Transverse colon (tissue), 4 donors: Measurements from ENCODE around the gene PYY. TPM values are rescaled to one million over a fixed set of nuclear protein-coding genes. Genes with fewer than 3 reads are reported as not detected.
"Not testable (repeated sequence)": the region's sequence is repeated elsewhere in the genome, so short reads cannot be mapped to it uniquely, and the experiment has no call there.

Source experiments
- DNase-seq: peaks from one replicate; pipeline ENCODE4 v3.0.0-alpha.2; 2019
- H3K27ac ChIP-seq, 4 donors: fragments of 200-600 bp; sonication (generic); 2 replicates each; pipeline ENCODE4 v1.5.1; 2016 to 2018; ENCODE audit warnings: inconsistent platforms in 4 of 4
- H3K27me3 ChIP-seq: fragments of 200-600 bp; sonication (generic); 2 replicates; pipeline ENCODE4 v1.5.1; 2017; ENCODE audit warnings: inconsistent platforms
- H3K36me3 ChIP-seq, 4 donors: fragments of 200-600 bp; sonication (generic); 2 replicates each; pipeline ENCODE4 v1.5.1; 2017 to 2019; ENCODE audit warnings: inconsistent platforms in 4 of 4
- H3K4me1 ChIP-seq, 4 donors: fragments of 200-600 bp; sonication (generic); 2 replicates each; pipeline ENCODE4 v1.5.1; 2017 to 2020; ENCODE audit warnings: inconsistent platforms in 4 of 4
- H3K4me3 ChIP-seq, 4 donors: fragments of 200-600 bp; sonication (generic); 1 replicate in 1 of 4; 2 replicates in 3 of 4; pipeline versions ENCODE4 v1.5.1 to v1.6.1; 2017 to 2019; ENCODE audit warnings: inconsistent platforms in 4 of 4
- H3K9me3 ChIP-seq, 2 donors: fragments of 200-600 bp; sonication (generic); 2 replicates each; pipeline ENCODE4 v1.5.1; 2017 to 2019; ENCODE audit warnings: inconsistent platforms in 2 of 2
- EP300 ChIP-seq: sonication (generic); formaldehyde crosslinking; IDR thresholded peaks from one replicate; pipeline ENCODE4 v1.6.1; 2017; ENCODE audit warnings: antibody characterized with exemption, low read depth
- POLR2A ChIP-seq: fragments of 450-650 bp; IDR thresholded peaks from one replicate; pipeline ENCODE4 v1.6.1; 2016; ENCODE audit warnings: antibody characterized with exemption, mild to moderate bottlenecking, moderate library complexity
- POLR2AphosphoS5 ChIP-seq, 3 donors: sonication (generic); formaldehyde crosslinking; IDR thresholded peaks; one replicate each; pipeline ENCODE4 v1.6.1; 2016; ENCODE audit warnings: antibody characterized with exemption in 3 of 3
- WGBS, 2 donors: methylation state at CpG; one replicate each; pipeline ENCODE4 v1.1.5; 2018; ENCODE audit warnings: low coverage in 1 of 2; 5-methylcytosine and 5-hydroxymethylcytosine counted together
- in situ Hi-C, 4 donors: fragments of 200-750 bp; cut with MboI; loops; one replicate each; pipeline versions ENCODE4 v1.15.0 to v1.15.1; 2017; ENCODE audit warnings: low sequenced_read_pairs in 3 of 4, low pct_ligation_motif_present in 1 of 4, low pct_unique_long_range_greater_than_20kb in 1 of 4
- intact Hi-C: fragments of 100-400 bp; cut with DNase I; formaldehyde crosslinking; loops from one replicate; pipeline ENCODE4 v1.15.1; 2023; ENCODE audit warnings: low total_unique reads
- total RNA-seq, 4 donors: library from RNA; depleted of rRNA; stranded (reverse); fragments of >200 nt; gene quantifications; one replicate each; pipeline ENCODE4 v1.1.0, GENCODE V29; 2016
- TF ChIP-seq, protein P1 (sequence below), 5 experiments: fragments of 200-600 bp in 3 of 5; fragments of 450-650 bp in 2 of 5; sonication (generic) in 3 of 5; IDR thresholded peaks; 1 replicate in 2 of 5; 2 replicates in 3 of 5; pipeline ENCODE4 v1.5.1; 2016 to 2017; ENCODE audit warnings: antibody characterized with exemption in 5 of 5, inconsistent platforms in 3 of 5, mild to moderate bottlenecking in 2 of 5, moderate library complexity in 1 of 5

Gene PYY
- total RNA-seq, 4 donors from 2014 or later = 27.7 to 89.2 (median 52.1) TPM; not detected in 1

DNA sequence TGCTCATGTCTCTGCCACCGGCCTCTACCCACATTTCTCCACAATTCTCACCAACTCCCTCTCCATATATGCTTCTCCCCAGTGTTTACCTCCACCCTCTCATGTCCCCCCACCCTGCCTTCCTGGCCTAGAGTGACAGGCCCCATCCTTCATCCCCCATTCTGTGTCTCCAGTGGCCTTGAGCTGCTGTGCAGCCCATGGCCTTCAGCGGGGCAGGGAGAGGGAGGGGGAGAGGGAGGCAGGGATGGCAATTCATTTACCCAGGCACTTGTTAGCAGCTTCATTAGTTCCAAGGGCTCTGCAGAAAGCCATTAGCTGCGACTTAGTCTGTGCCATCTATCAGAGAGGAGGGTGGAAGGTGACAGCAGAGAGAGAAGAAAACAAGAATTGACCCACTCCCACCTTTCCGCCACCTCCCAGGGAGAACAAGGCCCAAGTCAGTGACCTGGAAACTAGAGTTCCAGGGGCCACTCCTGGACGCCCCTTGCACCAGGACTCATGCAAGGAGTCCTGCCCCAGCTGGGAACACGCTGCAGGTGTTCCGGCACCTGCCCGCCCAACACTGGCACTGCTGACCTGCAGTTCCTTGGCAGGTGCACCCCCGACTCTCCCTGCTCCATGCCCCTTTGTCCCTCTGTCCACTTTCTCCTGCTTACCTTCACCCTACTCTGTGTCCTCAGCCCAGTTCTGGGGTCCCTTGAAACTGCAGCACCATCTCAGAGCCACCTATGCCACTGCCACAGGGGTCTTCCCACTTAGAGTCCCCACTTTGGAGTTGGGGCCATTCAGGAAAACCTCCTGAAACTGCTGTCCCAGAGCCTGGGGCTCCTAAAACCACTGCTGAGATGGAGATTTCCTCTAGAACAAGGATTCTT, 23.5 kb upstream of the PYY start:
- DNase-seq = no peak
- TF ChIP-seq, protein P1, sequence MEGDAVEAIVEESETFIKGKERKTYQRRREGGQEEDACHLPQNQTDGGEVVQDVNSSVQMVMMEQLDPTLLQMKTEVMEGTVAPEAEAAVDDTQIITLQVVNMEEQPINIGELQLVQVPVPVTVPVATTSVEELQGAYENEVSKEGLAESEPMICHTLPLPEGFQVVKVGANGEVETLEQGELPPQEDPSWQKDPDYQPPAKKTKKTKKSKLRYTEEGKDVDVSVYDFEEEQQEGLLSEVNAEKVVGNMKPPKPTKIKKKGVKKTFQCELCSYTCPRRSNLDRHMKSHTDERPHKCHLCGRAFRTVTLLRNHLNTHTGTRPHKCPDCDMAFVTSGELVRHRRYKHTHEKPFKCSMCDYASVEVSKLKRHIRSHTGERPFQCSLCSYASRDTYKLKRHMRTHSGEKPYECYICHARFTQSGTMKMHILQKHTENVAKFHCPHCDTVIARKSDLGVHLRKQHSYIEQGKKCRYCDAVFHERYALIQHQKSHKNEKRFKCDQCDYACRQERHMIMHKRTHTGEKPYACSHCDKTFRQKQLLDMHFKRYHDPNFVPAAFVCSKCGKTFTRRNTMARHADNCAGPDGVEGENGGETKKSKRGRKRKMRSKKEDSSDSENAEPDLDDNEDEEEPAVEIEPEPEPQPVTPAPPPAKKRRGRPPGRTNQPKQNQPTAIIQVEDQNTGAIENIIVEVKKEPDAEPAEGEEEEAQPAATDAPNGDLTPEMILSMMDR (IDR thresholded peaks at IDR 0.05) = no peak
- TF ChIP-seq POLR2A = no peak
- no peak for TF ChIP-seq EP300
- H3K4me1 ChIP-seq = no peaks in the 10 kb centered on the region
- H3K9me3 ChIP-seq = no peaks in the 10 kb centered on the region
- in situ Hi-C loops = loop anchor here in 1 of 4 donors (25.0 kb wide), 1 partner anchor 90 kb away; no protein-coding TSS in a partner anchor
- 55 to 60% methylated on average over 4 to 9 of the region's 9 CpGs for WGBS, 2 donors
- intact Hi-C loops = no loop called here
- no peak overlapping the region for H3K4me3 ChIP-seq
- no peaks in the 10 kb centered on the region for H3K36me3 ChIP-seq
- no peak overlapping the region for H3K27ac ChIP-seq
- H3K27me3 ChIP-seq = peaks cover 79% of the 10 kb centered on the region

DNA sequence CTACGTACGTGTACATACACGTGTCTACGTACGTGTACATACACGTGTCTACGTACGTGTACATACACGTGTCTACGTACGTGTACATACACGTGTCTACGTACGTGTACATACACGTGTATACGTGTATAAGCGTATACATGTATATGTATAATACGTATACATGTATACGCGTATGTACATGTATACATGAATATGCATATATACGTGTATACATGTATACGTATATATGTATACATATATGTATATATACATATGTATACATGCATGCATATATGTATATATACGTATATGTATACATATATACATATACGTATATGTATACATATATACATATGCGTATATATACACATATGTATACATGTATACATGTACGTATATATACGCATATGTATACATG, 22.2 kb upstream of the PYY start:
- H3K4me3 ChIP-seq = no peak overlapping the region
- WGBS, 2 donors = 62 to 86% methylated on average over 14 to 19 of the region's 27 CpGs
- H3K36me3 ChIP-seq = no peaks in the 10 kb centered on the region
- peaks cover 74% of the 10 kb centered on the region for H3K27me3 ChIP-seq
- TF ChIP-seq POLR2AphosphoS5 (IDR thresholded peaks at IDR 0.05) = no peak
- intact Hi-C loops (no loop called here), in situ Hi-C loops (loop anchor here in 1 of 4 donors (25.0 kb wide), 1 partner anchor 89 kb away; no protein-coding TSS in a partner anchor)
- no peak overlapping the region for H3K27ac ChIP-seq
- no peak for DNase-seq
- H3K4me1 ChIP-seq = no peaks in the 10 kb centered on the region
- H3K9me3 ChIP-seq = no peaks in the 10 kb centered on the region

DNA sequence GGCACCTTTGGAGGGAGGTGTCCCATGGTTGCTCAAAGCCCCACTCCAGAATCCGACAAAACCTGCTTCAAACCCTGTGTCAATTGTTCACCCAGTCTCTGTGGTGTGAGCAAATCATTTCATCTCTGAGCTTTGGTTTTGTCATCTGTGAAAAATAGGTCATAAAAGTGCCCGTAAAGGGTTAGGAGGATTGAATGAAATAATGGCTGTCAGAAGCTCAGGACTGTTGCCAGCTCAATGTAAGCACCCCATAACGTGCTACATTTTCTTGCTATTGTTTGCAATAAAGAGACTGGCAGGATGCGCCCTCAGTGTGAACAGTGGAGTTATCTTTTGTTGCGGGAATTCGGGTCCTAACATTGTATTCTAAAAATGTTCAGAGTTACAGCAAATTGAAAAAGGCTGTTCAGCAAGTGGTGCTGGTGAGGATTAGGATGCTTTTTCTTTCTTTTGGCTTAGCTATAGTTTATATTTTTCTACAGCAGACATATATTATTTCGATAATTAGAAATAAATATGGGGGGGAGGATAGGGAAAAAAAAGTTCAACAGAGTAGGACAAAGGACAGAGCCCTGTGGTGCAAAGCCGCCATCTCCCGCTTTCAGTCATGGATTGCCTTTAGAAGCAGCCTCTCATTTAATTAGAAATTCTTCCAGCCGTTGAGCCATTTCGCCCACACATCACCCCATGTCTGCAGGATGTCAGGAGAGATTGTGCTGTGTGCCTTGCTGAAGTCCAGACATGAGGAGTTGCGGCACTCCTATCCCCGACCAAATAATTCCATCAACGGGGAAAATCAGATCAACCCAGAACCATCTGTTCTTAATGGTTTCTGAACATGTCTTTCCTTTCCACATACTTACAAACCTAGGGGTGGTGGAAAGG, 20.9 kb upstream of the PYY start:
- no peak for DNase-seq
- H3K9me3 ChIP-seq = no peaks in the 10 kb centered on the region
- in situ Hi-C loops (loop anchor here in 1 of 4 donors (25.0 kb wide), 1 partner anchor 87 kb away; no protein-coding TSS in a partner anchor), intact Hi-C loops (no loop called here)
- H3K27me3 ChIP-seq = peaks cover 61% of the 10 kb centered on the region
- TF ChIP-seq EP300 (no peak), POLR2A (no peak), POLR2AphosphoS5 (IDR thresholded peaks at IDR 0.05) (no peak)
- TF ChIP-seq, protein P1 (IDR thresholded peaks at IDR 0.05) = no peak
- no peak overlapping the region for H3K4me3 ChIP-seq
- no peak overlapping the region for H3K27ac ChIP-seq
- 61 to 74% methylated on average over 12 to 14 of the region's 14 CpGs for WGBS, 2 donors
- H3K4me1 ChIP-seq = no peaks in the 10 kb centered on the region
- H3K36me3 ChIP-seq = no peaks in the 10 kb centered on the region

DNA sequence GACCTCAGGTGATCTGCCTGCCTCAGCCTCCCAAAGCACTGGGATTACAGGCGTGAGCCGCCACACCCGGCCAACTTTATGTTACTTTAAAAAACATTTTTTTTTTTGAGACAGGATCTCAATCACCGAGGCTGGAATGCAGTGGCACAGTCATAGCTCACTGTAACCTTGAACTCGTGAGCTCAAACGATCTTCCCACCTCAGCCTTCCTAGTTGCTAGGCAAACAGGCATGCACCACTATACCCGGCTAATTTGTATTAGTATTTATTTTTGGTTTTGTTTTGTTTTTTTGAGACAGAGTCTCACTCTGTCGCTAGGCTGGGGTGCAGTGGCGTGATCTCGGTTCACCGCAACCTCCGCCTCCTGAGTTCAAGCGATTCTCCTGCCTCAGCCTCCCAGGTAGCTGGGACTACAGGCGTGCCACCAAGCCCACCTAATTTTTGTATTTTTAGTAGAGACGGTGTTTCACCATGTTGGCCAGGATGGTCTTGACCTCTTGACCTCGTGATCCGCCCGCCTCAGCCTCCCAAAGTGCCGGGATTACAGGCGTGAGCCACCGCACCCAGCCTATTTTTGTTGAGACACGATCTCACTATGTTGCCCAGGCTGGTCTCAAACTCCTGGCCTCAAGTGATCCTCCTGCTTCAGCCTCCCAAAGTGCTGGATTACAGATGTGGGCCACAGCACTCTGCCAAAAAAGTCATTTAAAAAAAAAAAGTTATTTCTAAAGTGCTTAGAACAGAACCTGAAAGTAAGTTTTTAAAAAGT, 18.9 kb upstream of the PYY start:
- WGBS, 2 donors = 79 to 91% methylated on average over 6 to 22 of the region's 22 CpGs
- H3K4me1 ChIP-seq, DNase-seq, H3K4me3 ChIP-seq, H3K9me3 ChIP-seq, H3K27ac ChIP-seq, in situ Hi-C loops, intact Hi-C loops, H3K36me3 ChIP-seq: not testable (repeated sequence)
- peaks cover 46% of the 10 kb centered on the region for H3K27me3 ChIP-seq

DNA sequence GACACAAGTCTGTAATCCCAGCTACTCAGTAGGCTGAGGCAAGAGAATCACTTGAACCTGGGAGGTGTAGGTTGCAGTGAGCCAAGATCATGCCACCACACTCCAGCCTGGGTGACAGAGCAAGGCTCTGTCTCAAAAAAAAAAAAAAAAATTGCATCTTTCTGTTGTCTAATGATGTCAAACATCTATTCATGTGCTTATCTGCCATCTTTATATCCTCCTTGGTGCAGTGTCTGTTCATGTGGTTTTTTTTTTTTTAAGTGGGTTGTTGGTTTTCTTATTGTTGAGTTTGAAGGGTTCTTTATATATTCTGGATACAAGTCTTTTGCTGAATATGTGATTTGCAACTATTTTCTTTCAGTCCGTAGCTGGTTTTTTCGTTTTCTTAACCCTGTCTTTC, 17.7 kb upstream of the PYY start:
- peaks cover 41% of the 10 kb centered on the region for H3K27me3 ChIP-seq
- WGBS, 2 donors = 37 to 41% methylated on average over 2 of the region's 2 CpGs
- H3K4me1 ChIP-seq, intact Hi-C loops, in situ Hi-C loops, H3K27ac ChIP-seq, H3K9me3 ChIP-seq, DNase-seq, H3K4me3 ChIP-seq, H3K36me3 ChIP-seq: not testable (repeated sequence)
